ENCODE data around the gene RABGGTA.

RABGGTA gene

DNA sequence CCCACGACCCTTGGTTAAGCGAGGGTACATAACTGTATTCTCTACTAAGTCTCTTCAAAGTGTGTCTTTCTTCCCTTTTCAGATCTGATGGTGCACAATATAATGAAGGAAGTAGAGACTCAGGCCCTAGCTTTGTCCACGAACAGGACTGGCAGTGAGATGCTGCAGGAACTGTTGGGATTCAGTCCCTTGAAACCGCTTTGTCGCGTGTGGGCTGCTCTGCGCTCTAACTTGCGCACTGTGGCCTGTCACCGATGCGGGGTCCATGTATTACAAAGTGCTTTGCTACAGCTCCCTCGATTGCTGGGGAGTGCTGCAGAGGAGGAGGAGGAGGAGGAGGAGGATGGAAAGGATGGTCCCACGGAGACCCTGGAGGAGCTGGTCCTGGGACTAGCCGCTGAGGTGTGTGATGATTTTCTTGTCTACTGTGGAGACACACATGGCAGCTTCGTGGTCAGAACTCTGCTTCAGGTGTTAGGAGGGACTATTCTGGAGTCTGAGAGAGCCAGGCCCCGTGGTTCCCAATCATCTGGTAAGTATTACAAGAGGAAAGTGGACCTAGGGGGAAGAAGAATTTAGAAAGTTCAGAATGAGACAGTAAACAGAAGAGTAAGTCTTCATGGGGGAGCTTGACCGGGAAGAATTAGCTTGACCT lies 29.1 kb upstream of the RABGGTA start:
- DNase-seq = no peak

DNA sequence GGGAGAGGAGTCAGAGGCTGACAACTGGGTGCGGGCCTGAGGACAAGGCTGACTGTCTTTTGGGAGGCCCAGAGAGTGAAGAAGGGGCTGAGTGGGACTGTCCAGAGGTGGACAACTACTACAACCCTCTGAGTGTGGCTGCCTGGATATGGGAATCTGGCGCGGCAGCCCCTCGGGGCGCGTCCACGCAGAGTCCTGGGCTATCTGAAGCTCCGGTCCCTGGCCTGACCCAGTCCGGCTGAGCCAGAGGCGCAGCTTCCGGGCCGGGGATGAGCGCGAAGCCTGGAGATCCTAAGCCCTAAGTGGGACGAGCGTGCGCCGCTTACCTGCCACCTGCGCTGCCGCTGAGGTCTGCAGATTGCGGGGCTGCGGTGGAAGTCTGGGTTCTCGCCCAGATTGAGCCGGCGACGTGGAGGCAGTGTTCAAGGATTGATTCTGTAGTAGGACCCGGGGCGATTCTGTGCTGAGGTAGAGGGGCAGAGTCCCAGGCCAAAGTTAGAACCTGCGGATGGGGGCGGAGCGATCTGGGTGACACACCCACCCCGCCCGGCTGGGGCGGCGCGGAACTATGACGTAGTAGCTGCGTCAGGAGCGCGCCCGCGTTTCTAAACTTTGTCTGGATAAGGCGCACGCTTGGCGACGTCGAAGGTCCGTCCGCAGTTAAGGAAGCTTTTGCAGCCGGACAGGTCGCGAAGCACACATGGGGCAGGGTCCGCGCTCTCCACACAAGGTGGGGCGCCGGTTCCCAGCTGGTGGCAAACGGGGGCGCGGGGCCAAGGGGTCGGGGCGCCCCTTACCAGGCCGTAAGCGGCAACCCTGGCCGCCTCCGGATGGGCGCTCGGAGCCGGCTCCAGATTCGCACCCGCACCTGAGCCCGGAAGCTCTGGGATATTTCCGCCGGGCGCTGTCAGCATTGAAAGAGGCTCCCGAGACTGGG lies 28.1 kb upstream of the RABGGTA start, which contains the start of the genes DHRS1 and NOP9:
TSS of gene DHRS1 (minus strand) at position 526 of the 937 bp plus-strand sequence. CDS start 674 bp downstream, outside the sequence.
TSS of gene NOP9 (plus strand) at position 596 of the 937 bp plus-strand sequence. CDS start at position 701, 105 bp downstream.
- DNase-seq = no peak

DNA sequence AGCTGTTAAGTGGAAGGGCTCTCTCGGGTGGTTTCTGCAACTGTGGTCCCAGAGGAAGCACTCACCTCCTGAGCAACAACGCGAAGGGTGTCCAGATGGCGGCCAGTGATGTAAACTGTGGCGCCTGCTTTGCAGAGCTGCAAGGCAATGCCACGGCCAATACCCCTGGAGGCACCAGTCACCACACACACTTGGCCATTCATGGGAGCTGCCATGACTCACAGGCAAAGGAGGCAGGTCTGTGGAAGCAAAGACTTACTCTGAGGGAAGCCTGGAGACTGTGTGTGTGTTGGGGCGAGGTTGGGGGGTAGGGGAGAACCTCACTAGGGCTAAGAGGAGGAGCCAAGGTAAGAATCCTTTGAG lies 27.5 kb upstream of the RABGGTA start:
- no peak for DNase-seq

DNA sequence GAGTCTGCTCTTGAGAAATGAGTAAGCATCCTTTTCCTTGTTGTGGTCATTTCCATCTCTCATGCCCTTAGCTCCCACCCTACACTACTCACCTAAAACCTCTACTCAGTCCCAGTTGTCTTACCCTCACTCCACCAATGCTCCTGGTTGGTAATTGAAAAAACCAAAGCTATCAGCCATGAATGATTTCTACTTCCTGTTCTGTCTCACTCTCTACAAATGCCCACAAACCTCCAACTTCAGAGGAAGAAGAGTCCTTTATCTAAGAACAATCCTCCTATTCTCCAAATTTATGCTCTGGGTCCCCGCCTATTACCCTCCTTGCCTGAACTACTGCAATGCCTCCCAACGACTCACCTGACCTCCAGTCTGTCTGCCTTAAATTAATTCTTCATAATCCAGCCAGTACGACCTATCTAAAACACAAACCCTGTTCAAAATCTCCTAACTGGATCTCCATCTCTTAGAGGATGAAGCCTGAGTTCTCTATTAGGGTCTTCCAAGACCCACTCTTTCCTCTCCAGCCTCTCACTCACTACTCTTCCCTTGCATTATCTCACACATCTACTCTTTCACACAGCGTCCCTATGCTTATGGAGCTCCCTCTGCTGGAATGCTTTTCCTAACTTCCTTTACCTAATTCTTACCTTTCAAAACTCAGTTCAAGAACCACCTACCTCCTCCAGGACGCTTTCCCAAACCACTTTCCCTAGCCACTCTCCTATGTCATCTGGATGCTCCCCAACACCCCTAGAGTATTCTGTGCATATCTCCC lies 26.0 kb upstream of the RABGGTA start:
- DNase-seq = no peak

DNA sequence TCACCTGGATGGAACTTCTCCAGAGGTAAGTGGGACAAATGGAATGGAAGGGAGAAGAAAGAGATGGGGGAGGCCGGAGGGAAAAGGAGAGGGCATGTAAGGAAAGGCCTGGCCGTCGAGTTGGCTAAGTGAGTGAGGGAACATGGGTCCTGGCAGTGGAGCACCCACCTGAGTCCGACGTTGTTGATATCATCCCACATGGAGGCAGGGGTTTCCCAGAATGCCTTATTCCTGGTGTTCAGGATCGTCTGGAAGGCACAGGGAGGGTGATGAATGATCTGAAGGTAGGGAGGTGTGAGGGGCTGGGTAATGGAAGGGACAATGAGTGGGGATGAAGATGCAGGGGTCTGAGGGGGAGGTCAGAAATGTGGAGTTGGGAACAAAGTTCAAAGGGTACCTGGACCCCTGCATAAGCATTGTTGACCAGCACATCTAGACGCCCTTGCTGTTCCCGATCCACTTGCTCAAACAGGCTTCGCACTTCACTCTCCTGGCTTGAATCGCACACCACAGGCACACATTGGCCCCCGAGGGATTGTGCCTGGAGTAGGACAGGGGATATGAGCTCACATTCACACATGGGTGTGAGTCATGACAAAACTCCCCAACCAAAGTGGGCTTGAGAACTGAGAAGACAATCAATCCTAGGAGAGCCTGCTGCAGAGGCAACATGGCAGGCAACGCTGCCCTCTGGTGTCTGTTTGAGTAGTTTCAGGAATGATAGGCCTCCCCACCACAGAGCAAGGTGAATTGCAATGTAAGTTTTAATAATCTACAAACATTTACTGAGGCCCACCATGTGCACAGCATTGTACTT lies 25.2 kb upstream of the RABGGTA start:
- peak; percentile 18 for DNase-seq

DNA sequence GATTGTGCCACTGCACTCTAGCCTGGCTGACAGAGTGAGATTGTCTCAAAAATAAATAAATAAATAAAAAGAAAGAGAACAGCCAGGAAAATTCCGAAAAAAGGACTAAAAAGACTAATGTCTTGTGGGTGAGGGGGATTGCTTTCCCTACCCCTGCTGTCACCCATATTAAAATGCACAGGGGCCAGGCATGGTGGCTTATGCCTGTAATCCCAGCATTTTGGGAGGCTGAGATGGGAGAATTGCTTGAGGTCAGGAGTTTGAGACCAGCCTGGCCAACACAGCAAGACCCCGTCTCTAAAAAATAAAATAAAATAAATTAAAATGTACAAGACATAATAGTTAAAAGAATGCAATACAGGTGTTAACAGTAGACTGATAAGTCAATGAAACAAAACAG lies 22.1 kb upstream of the RABGGTA start:
- DNase-seq = no peak

DNA sequence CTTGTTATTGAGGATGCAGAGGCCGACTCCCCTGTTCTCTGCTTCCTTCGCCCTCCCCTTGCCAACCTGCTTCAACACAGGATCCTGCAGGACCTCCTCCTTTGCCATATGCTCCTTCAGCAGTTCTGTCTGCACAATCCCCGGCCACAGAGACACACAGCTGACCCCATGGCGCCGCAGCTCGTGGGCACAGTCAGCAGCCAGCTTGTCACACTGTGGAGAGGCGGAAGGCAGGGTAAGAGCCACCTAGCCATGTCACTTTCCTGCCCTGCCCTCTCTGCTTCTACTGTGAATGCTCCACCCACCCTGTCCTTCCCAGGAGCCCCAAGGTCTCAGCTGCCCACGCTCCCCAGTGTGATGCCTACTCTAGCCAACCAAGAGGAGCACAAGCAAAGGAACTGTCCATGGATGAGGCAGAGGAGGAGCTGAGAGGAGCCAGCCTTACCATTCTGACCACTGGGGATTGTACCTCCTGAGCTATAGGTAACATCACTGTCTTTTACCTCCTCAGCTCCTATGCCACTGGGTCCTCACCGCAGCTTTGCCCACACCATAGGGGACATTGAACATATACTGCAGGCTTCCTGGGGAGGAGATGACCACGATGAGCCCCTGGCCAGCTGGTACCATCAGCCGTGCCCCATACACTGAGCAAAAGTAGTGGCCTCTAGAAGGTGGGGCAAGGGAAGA lies 20.9 kb upstream of the RABGGTA start:
- no peak for DNase-seq

DNA sequence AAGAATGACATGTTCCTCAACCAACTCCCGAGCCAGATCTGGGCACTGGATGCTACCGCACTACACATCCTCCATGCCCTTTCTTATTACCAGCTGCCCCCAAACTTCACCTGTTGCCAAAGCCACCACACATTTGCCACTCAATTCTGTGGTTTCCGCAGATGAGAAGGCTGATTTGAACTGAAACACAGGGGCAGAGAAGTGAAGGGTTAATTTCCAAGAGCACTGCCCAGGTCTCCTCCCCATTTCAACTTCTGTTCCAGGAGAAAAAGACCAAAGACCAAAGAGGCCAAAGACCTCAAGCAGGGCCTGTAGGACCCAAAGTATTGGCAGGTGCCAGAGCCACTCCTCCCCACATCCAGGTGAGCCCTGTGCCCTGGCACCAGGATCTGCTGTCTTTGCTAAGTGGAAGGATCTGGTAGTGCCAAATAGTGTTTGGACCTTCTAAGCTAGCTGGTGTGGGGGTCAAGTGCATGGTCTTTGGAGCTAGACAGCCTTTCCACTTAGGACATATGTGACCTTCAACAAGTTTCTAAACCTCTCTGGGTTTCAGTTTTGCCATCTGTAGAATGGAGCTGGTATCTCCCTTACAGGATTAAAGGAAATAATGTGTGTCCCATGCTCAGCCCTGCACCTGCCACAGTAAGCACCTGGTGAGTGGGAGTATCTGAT lies 20.2 kb upstream of the RABGGTA start:
- no peak for DNase-seq

DNA sequence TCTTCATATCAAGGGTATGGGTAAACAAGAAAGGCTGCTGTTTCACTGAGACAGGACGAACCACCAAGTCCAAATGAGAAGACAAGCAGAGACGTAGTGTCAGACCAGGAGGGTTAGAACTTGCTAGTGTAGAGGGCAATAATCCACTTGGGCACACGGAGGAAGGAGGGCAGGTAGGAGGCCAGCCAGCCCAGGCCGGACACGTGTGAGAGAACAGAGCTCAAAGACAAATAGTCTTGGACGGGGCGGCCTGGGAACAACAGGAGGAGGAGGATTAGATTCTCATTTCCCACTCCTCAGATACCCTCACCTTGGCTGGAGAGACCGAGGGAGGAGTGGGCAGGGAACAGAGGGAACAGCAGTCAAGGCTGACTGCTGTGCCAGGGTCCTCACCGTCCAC lies 19.3 kb upstream of the RABGGTA start:
- DNase-seq = no peak

DNA sequence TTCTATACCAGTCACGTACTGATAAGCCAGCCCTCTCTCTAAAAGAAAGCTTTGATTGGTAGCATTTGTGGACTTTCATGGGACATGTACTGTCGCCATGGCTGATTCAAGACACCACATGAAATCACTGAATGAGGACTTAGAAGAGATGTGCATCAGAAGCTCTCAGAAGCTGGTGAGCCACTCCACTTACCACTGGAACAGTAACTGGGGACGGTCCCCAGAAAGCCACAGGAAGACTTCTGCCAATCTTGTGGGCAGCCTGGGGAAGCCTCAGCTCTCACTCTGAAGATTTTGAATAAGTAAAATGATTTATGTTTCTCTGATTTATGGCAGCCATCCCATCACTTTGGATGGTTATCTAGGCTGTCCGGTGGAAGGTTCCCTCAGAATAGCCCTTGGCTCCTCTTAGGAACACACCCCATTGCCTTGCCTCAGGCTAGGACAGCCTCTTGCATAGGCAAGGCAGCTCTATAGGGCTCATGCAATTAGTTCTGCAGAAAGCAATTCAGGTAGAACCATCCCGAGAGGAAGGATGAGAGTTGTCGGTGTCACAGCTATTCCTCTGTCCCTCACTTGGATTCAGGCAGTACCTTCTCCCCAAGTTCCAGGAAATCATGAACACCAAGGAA lies 18.4 kb upstream of the RABGGTA start:
- no peak for DNase-seq

DNA sequence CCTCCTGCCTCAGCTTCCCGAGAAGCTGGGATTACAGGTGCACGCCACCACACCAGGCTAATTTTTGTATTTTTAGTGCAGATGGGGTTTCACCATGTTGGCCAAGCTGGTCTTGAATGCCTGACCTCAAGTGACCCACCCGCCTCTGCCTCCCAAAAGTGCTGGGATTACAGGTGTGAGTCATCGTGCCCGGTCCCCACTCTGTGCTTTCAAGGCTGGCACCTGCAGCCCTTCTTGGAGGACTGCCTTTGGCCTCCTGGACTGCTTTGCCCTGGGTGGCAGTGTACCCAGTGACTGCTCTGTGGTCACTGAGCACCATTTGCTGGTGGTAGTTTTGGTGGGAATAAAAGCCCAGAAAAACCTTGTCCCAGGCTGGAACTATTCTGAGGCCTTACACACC lies 15.6 kb upstream of the RABGGTA start:
- no peak for DNase-seq

DNA sequence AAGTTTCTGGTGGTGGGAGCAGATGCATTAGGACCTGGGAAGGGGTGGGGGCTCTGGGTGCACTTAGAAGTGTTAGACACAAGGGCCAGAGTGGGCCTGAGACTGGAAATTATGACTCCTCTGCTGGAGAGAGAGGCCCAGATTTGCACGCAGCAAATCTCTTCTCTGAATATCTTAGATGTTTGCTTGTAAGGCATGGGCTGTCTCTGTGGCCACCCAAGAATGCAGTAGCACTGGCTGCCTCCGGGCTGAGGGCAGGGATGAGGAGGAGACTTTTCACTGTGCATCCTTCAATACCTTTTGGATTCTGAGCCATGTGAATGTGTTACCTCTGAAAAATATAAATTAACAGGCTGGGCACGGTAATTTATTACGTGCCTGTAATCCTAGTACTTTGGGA lies 14.0 kb upstream of the RABGGTA start:
- no peak for DNase-seq

DNA sequence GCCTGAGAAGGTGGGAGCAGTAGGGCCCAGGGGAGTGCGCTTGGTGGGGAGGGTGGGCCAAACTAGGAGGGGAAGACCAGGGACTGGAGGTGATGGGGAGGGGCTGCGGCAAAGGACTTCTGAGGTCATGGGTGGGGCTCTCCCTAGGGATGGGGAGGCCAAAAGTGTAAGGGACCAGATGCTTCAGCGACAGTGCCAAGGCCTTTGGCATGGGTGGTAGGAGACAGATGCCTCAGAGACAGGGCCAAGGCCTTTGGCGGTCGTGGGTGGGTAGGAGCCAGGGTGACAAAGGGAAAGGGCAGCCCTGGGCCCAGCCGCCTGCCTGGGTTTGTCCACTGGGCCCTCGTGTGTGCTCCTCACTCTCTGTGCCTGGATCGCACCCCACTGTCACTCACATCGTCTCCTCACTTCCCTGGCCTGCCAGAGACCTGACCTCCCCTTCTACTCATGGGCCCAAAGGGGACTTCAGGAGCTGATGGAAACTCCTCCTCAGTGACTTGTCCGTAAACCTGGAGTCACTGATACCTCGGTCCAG lies 13.2 kb upstream of the RABGGTA start:
- no peak for DNase-seq

DNA sequence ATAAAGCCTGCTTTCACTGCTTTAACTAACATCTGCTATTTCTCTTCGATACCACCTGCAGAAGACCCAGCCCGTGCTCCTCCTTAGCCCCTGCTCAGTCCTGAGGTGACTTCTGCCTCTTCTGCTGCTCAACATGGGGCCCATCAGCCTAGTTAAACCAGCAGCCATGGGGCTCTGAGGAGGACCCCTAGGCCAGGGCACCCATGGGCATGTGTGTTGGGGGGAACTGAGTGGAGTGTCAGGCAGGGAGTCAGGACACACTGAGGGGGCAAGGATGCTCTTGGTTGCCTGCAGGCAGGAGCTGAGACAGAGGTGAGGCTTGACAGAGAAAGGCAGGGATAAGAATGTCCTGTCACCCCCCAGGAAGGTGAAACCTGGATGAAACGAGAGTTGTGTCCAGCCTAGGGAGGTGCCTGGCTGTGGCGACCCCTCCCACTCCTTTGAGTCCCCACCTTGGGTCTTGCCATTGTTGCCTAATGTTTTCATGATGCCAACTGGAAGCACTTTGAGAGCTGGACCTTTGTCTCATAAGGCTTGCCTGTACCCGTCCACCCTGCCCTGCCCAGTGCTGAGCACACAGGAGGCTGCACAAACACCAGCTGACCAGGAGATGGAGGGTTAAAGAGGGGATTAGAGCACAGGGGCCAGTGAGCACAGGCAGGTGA lies 12.5 kb upstream of the RABGGTA start:
- DNase-seq = no peak

DNA sequence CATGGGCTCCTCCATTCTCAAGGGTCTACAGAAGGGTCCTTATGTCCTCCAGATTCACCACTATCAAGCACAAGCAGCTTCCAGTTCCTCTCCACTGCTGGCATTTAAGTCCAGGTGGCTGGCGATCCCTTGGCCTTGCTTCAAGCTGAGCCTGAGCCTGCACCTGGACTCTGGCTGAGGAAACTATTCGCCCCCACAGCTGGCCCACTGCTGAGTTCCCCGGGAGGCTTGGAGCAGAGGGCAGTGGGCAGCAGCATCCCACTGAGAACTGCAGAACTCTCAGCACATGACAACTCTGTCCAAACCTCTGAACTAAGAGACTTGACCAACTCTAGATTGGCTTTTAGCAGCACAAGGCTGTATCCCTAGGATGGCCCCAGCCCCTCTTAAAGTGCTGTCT lies 11.3 kb upstream of the RABGGTA start:
- no peak for DNase-seq

DNA sequence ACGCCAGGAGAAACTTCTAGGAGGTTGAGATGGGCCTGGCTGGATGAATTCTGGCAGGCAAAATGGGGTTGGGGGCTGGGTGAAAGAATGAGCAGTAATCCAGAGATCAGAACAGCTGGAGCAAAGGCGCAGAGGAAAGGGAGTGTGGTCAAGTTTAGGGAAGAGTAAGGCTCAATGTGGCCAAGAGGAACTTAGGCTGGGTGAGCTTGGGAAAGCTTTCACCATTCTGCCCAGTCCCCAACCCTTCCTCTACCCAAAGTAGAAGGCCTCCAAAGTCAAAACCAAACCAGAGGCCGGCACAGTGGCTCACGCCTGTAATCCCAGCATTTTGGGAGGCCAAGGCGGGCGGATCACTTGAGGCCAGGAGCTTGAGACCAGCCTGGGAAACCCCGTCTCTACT lies 10.2 kb upstream of the RABGGTA start:
- no peak for DNase-seq

DNA sequence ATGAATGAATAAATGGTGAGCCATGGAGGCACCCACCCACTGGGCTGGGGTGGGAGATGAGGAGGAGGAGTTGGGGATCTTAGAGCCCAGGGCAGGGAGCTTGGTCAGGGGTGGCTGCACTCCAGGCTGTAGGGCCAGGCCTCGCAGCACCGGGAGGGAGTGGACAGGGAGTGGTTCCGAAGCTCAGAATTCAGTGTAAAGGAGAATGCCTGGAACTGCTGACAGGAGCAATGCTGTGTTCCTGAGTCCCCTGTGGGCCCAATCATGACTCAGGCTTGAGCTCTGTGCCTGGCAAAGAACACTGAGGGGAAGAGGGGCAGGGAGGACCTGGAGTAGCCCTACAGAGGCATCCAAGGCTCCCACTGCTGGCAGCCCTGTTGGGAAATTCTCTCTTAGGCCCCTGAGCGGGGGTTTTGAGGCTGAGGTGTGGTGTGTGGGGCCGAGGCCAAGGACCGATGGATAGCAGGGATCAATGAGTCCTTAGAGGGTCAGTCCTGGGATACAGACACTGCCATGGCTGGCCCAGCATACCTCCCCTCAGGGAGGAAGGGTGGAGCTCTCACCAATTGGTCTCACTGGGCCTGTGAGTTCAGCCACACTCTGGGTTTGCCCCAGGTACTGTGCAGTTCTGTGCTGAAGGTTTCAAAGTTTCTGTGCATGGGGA lies 9.5 kb upstream of the RABGGTA start:
- no peak for DNase-seq

DNA sequence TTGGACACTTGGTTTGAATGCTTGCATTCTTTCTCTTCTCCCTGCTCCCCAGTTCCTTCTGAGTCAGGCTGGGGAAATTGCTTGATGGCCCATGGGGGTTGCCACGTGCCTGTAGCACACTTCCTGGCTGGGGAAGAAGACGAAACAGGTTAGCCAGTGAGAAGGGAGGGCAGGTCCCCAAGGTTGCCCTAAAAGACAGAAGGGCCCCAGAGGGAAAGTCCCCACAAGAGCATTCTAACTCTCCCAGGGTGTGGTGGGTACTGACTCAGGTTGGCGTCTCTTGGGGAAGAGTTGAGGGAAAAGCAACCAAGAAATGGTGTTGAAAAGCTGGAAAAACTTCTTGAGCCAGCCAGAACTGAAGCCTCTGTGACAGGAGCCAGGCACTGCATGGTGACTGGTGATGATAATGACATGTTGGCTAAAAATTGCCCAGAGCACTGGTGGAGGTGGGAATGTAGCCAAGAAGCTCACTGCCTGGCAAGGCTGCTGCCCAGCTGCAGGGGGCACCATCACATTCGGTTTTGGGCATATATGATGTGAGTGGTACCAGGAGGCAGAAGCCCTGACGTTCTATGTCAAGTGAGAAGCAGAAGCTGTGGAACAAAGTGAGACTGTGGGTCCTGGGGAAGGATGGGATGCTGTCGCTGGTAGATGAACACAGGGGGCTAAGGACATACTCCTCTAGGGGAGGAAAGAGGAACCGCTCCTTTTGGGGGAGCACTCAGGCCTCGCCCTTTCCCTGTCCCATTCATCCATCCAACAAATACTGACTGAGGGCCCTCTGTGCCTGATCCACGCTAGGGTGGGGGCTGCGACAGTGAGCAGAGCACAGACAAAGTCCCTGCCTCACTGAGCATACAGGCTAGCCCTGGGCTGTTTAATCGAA lies 8.1 kb upstream of the RABGGTA start:
- DNase-seq = no peak

Measured in SIG-M5 (cell line).